Suprapubic skin (tissue), 4 donors: Measurements from ENCODE around the gene GATAD2A. TPM values are rescaled to one million over a fixed set of nuclear protein-coding genes. Genes with fewer than 3 reads are reported as not detected.

ENCODE experiments used
- DNase-seq, 2 donors: peaks; one replicate each; pipeline ENCODE4 v3.0.0-alpha.2; 2019; ENCODE audit warnings: low spot score in 2 of 2
- H3K27ac ChIP-seq: fragments of 200-600 bp; sonication (generic); one replicate; pipeline ENCODE4 v1.5.1; 2019
- H3K27me3 ChIP-seq: fragments of 200-600 bp; sonication (generic); one replicate; pipeline ENCODE4 v1.5.1; 2019
- H3K36me3 ChIP-seq: fragments of 200-600 bp; sonication (generic); one replicate; pipeline ENCODE4 v1.5.1; 2019
- H3K4me1 ChIP-seq: fragments of 200-600 bp; sonication (generic); one replicate; pipeline ENCODE4 v1.5.1; 2019
- H3K4me3 ChIP-seq: fragments of 200-600 bp; sonication (generic); one replicate; pipeline ENCODE4 v1.5.1; 2019; ENCODE audit warnings: mild to moderate bottlenecking
- H3K9me3 ChIP-seq: fragments of 200-600 bp; sonication (generic); one replicate; pipeline ENCODE4 v1.5.1; 2019
- EP300 ChIP-seq: sonication (generic); formaldehyde crosslinking; IDR thresholded peaks from one replicate; pipeline ENCODE4 v1.6.1; 2017; ENCODE audit warnings: antibody characterized with exemption
- POLR2A ChIP-seq, 2 donors: fragments of 450-650 bp; IDR thresholded peaks; one replicate each; pipeline ENCODE4 v1.6.1; 2017; ENCODE audit warnings: antibody characterized with exemption in 2 of 2, mild to moderate bottlenecking in 2 of 2, moderate library complexity in 2 of 2
- POLR2AphosphoS5 ChIP-seq, 3 donors: sonication (generic); formaldehyde crosslinking; IDR thresholded peaks; one replicate each; pipeline ENCODE4 v1.6.1; 2017; ENCODE audit warnings: antibody characterized with exemption in 3 of 3
- WGBS: methylation state at CpG from one replicate; pipeline ENCODE4 v1.1.5; 2018; 5-methylcytosine and 5-hydroxymethylcytosine counted together
- total RNA-seq, 4 donors: library from RNA; depleted of rRNA; stranded (reverse); fragments of >200 nt; gene quantifications; one replicate each; pipeline ENCODE4 v1.1.0, GENCODE V29; 2016
- TF ChIP-seq, protein P1 (sequence below), 2 donors: fragments of 200-600 bp in 1 of 2; fragments of 450-650 bp in 1 of 2; sonication (generic) in 1 of 2; IDR thresholded peaks; one replicate each; pipeline ENCODE4 v1.5.1; 2016 to 2019; ENCODE audit warnings: antibody characterized with exemption in 2 of 2, mild to moderate bottlenecking in 1 of 2, moderate library complexity in 1 of 2

Gene GATAD2A
- total RNA-seq, 4 donors from 2014 or later = 83.1 to 88.8 (median 86.4) TPM

DNA sequence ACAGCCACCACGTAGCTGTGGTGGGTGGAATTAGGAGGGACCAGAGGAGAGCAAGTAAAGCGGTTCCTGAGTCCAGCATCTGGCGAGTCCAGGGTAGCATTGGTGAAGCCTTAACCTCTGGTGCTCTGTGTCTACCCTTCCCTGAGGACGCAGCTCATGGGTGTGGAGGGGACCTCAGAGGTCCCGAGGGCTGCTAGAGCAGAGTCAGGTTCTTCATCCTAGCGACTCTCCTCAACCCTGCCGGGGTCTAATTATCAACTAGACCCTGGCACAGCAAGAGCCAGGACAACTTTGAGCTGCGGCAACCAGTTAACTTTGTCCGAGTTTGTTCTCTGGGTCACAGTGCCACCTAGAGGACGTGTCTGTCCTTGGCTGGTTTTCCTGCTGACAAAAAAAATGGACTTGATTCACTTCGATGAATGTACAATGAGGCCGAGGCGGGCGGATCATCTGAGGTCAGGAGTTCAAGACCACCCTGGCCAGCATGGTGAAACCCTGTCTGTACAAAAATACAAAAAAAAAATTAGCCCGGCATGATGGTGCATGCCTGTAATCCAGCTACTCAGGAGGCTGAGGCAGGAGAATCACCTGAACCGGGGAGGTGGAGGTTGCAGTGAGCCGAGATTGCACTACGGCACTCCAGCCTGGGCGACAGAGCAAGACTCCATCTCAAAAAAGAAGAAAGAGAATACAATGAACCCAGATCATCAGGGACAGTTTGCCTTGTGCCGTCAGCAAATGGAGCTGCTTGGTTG lies 84.9 kb downstream of the GATAD2A start:
- DNase-seq = peak in 1 of 2 donors; percentile 87
- no peak for TF ChIP-seq EP300
- TF ChIP-seq, protein P1, sequence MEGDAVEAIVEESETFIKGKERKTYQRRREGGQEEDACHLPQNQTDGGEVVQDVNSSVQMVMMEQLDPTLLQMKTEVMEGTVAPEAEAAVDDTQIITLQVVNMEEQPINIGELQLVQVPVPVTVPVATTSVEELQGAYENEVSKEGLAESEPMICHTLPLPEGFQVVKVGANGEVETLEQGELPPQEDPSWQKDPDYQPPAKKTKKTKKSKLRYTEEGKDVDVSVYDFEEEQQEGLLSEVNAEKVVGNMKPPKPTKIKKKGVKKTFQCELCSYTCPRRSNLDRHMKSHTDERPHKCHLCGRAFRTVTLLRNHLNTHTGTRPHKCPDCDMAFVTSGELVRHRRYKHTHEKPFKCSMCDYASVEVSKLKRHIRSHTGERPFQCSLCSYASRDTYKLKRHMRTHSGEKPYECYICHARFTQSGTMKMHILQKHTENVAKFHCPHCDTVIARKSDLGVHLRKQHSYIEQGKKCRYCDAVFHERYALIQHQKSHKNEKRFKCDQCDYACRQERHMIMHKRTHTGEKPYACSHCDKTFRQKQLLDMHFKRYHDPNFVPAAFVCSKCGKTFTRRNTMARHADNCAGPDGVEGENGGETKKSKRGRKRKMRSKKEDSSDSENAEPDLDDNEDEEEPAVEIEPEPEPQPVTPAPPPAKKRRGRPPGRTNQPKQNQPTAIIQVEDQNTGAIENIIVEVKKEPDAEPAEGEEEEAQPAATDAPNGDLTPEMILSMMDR (IDR thresholded peaks at IDR 0.05) = peak; percentile 70 to 73
- peak in 1 of 3 donors; percentile 24 for TF ChIP-seq POLR2AphosphoS5 (IDR thresholded peaks at IDR 0.05)
- TF ChIP-seq POLR2A (IDR thresholded peaks at IDR 0.05) = no peak
- WGBS = 42% methylated on average over 11 of the region's 20 CpGs

DNA sequence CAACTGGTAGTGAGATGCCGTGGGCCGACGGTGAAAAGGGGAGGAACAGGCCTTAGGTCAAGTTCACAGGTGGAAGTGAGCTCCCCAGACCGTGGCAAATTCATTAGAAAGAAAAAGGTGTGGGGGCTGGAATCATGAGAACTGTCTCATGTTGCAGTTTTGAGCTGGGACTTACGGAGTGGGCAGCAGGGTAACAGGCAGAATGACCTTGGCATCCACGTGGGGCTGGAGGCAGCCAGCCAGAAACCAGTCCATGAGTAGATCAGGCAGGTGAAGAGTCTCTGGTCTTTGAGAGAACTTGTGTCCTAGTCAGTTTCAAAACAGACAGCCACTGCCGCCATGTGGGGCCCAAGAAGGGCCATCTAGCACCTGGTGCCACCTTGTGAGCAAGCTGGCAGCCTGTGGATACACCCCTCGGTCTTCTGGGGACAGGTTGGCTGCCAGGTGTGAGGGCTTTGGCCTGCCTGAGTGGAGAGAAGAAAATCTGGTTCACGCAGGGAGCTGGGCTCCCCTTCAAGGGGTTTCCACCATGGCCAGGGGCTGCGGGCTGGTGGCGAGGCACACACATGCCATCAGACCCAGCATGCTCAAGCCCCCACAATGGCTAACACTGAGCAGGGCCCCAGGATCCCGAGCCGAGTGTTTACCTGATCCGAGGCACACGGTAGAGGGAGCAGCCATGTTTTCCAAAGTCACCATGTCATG lies 86.0 kb downstream of the GATAD2A start:
- Histone ChIP-seq H3K9me3 (no peaks in the 10 kb centered on the region), H3K27ac (no peak overlapping the region), H3K36me3 (peaks cover 48% of the 10 kb centered on the region), H3K27me3 (no peaks in the 10 kb centered on the region), H3K4me1 (peaks cover 44% of the 10 kb centered on the region), H3K4me3 (no peak overlapping the region)
- TF ChIP-seq, protein P1 (IDR thresholded peaks at IDR 0.05) = no peak
- TF ChIP-seq POLR2A (IDR thresholded peaks at IDR 0.05) (no peak), EP300 (no peak), POLR2AphosphoS5 (IDR thresholded peaks at IDR 0.05) (no peak)
- DNase-seq = peak in 1 of 2 donors; percentile 55
- WGBS = 86% methylated on average over 11 of the region's 15 CpGs

More for the DNA sequence above, 84.9 kb downstream of the GATAD2A start:
- peak overlapping the region; percentile 27 for H3K4me3 ChIP-seq
- peaks cover 53% of the 10 kb centered on the region for H3K4me1 ChIP-seq
- no peaks in the 10 kb centered on the region for H3K27me3 ChIP-seq
- peak overlapping the region; percentile 84 for H3K27ac ChIP-seq
- peaks cover 38% of the 10 kb centered on the region for H3K36me3 ChIP-seq
- no peaks in the 10 kb centered on the region for H3K9me3 ChIP-seq

DNA sequence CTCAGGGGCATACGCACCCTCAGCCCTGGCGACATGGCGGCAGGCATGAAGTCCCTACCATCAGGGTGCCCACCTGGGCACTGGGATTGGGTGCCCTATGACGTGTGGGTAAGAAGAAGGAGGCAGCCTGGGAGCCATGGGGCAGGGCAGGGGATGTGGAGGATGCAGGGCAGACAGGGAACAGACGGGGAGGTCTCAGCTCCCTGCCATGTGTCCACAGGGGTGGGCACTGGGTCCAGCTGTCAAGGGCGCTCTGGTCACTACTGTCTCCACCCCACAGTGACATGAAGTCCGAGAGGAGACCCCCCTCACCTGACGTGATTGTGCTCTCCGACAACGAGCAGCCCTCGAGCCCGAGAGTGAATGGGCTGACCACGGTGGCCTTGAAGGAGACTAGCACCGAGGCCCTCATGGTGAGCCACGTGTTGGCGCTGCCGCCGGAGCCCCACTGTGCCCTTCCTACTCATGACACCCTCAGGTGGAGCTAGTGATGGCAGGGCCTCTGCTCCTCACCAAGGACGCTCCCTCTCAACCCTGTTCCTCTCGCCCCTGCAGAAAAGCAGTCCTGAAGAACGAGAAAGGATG lies 86.6 kb downstream of the GATAD2A start:
- peaks cover 37% of the 10 kb centered on the region for H3K4me1 ChIP-seq
- no peaks in the 10 kb centered on the region for H3K9me3 ChIP-seq
- DNase-seq = peak in 1 of 2 donors; percentile 62
- H3K4me3 ChIP-seq = no peak overlapping the region
- WGBS = 83% methylated on average over 12 of the region's 21 CpGs
- no peaks in the 10 kb centered on the region for H3K27me3 ChIP-seq
- H3K36me3 ChIP-seq = peaks cover 54% of the 10 kb centered on the region
- H3K27ac ChIP-seq = no peak overlapping the region
- no peak for TF ChIP-seq POLR2AphosphoS5 (IDR thresholded peaks at IDR 0.05)
- TF ChIP-seq POLR2A (IDR thresholded peaks at IDR 0.05) = no peak
- TF ChIP-seq EP300 = no peak
- TF ChIP-seq, protein P1 (IDR thresholded peaks at IDR 0.05) = no peak

DNA sequence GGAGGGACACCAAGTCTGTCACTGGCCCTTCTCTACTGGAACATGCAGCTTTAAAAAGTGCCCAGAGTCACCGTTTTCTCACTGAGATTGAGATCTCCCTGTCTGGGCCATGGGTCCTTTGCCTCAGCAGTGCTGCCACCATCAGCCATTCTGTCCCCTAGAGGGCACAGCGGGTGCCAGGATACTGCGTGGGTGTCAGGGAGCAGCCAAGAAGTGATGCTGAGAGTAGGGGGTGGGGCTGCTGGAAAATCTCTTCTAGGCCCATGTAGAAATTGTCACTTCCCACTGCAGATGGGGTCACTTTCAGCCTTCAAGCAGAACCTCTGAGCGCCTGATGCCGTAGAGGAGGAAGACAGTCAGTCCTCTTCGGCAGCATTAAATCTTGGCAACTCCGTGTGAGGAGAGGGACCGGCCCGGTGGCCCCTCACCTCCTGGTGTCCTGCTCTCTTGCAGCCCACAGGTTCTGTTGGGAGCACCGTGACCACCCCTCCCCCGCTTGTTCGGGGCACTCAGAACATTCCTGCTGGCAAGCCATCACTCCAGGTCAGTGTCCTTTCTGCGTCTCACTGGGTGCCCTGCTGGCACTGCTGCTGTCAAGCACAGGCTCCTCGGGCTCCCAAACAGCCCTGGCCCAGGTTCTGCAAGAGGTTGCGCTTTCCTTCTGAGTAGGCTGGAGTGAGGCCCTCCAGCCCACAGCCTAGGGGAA lies 88.5 kb downstream of the GATAD2A start:
- DNase-seq = peak in 1 of 2 donors; percentile 58
- TF ChIP-seq POLR2AphosphoS5 (IDR thresholded peaks at IDR 0.05) = no peak
- TF ChIP-seq POLR2A (IDR thresholded peaks at IDR 0.05) = no peak
- TF ChIP-seq, protein P1 (IDR thresholded peaks at IDR 0.05) = no peak
- no peak for TF ChIP-seq EP300
- Histone ChIP-seq H3K27me3 (no peaks in the 10 kb centered on the region), H3K4me1 (peaks cover 18% of the 10 kb centered on the region), H3K27ac (no peak overlapping the region), H3K9me3 (no peaks in the 10 kb centered on the region), H3K4me3 (no peak overlapping the region), H3K36me3 (peaks cover 73% of the 10 kb centered on the region)
- 87% methylated on average over 13 of the region's 15 CpGs for WGBS
